Cardiac septum (tissue), 1 donor: ENCODE measurements around the gene CRHR2. TPM values are rescaled to one million over a fixed set of nuclear protein-coding genes. Genes with fewer than 3 reads are reported as not detected.

Experiments used
- DNase-seq: peaks from one replicate; pipeline ENCODE4 v3.0.0-alpha.2; 2020; ENCODE audit warnings: low spot score
- intact Hi-C: fragments of 100-400 bp; cut with DNase I; formaldehyde crosslinking; loops from one replicate; pipeline ENCODE4 v1.14.0; 2022
- total RNA-seq: library from RNA; stranded (reverse); fragmentation: NEBNext Ultra II Directional; extraction: Animal tissue kit (Norgen Biotek cat#: 25700); gene quantifications from one replicate; pipeline ENCODE4 v1.2.1, GENCODE V29; 2021
- donor health status: DM: no; HTN: no; CAD: no.

The CRHR2 gene
- total RNA-seq, 1 donor from 2014 or later: 0.57 TPM

DNA sequence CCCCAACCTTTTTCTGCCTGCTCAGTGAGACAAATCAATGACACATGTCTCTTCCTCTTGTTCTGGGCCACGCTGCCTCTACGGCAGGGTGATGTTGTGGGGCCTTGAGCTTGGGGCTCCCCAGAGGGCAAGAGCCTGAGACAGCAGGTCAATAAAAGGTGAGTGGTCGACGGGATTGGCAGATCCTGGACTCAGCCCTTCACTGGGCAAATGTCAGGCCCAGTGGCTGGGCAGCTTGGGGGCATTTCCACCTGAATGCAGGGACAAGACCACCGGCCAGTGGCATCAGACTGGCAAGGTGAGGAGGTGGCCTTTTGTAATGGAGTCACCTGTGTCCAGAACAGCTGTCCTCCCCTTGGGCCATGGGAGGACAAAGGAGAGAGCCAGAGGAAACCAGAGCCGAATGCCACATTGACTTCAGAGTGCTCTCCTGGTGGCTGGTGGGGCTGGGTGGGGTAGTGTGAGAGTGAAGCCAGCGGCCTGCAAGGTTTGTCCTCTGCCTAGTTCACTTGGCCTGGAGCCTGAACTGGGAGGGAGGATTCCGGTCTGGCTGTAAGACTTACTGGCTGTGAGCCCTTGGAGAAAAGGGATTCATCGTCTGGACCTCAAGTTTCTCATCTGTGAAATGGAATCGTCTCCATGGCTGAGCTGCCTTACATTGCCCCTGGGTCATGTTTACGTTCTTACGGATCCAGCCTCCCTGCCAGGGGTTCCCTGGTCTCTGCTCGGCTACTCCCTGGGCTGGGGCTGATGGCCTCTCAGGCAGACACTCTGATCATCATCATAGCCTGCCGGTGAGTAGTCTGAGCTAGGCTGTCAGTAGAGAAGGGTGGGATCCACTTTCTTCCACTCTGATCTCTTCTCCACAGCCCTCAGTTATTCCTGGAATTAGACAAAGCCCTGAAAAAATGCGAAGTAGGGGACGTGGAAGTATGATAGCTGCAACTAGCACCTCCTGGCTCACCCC lies 25.4 kb upstream of the CRHR2 start:
- no peak for DNase-seq
- intact Hi-C loops: no loop called here

DNA sequence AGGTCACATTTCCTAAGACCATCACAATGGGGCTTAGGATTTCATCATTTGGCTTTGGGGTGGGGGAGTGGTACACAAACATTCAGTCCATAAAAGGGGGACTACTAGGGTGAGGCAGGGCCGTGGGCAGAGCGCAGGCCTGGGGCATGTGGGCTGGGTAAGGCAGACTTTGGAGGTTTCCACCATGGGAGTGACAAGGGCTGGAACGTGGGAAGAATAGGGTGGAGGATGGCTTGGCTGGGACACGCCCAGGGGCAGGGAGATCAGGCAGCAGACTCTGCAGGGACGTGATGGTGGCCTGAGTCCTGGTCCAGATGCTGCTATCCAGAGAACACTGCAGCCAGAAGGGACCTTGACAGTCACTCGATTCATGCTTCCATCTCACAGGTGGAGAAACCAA lies 24.7 kb upstream of the CRHR2 start:
- intact Hi-C loops: no loop called here
- DNase-seq: no peak

- intact Hi-C loops: no loop called here
- DNase-seq: no peak
These were observed 24.1 kb upstream of the CRHR2 start for GRCh38 chr7:30706316-30706715.

DNA sequence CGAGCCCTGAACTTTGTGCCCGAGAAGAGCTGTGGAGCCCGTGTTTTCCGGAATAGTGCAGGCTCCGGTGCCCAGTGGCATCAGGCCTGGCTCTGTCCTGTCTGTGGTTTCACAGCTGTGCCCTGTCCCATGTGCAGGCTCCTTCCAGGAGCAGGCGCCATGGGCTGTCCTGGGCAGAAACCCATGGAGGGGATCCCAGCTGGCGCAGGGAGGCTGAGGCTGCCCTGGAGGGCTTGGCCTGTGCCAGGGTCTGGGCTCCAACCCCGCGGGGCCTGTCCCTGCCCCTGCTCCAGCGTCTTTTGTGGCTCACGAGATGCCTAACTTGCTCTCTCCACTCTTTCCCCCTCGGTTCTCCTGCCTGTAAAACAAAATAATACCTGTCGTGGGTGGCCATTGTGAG lies 23.3 kb upstream of the CRHR2 start:
- DNase-seq: no peak
- intact Hi-C loops: no loop called here

GRCh38 chr7:30705008-30705407 lies 22.8 kb upstream of the CRHR2 start:
- intact Hi-C loops: no loop called here

GRCh38 chr7:30703756-30704155 lies 21.5 kb upstream of the CRHR2 start:
- intact Hi-C loops: no loop called here
- no peak for DNase-seq

More at GRCh38 chr7:30705008-30705407, 22.8 kb upstream of the CRHR2 start:
- DNase-seq: no peak

GRCh38 chr7:30702200-30702599 lies 19.9 kb upstream of the CRHR2 start:
- intact Hi-C loops: no loop called here
- no peak for DNase-seq

- DNase-seq: no peak
- intact Hi-C loops: no loop called here
These were observed 18.7 kb upstream of the CRHR2 start for GRCh38 chr7:30700941-30701340.

GRCh38 chr7:30699706-30700495 lies 17.6 kb upstream of the CRHR2 start:
- intact Hi-C loops: no loop called here
- DNase-seq: no peak

DNA sequence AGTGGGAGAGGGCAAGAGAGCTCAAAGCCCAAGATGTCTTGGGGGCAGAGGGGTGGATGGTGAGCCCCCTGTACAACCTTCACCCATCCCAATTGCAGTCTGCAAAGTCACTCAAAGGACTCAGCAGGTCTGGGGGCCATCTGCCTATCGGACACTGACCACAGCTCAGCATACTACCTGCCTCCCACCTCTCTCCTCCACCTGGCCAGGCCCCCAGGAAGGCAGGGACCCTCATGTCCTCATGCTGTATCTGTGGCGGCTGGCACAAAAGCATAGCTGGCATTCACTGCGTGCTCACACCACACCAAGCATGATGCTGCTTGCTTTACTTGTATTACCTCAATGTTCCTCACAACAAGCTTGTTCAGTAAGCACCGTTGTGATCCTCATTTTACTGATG lies 16.2 kb upstream of the CRHR2 start:
- intact Hi-C loops: no loop called here

DNA sequence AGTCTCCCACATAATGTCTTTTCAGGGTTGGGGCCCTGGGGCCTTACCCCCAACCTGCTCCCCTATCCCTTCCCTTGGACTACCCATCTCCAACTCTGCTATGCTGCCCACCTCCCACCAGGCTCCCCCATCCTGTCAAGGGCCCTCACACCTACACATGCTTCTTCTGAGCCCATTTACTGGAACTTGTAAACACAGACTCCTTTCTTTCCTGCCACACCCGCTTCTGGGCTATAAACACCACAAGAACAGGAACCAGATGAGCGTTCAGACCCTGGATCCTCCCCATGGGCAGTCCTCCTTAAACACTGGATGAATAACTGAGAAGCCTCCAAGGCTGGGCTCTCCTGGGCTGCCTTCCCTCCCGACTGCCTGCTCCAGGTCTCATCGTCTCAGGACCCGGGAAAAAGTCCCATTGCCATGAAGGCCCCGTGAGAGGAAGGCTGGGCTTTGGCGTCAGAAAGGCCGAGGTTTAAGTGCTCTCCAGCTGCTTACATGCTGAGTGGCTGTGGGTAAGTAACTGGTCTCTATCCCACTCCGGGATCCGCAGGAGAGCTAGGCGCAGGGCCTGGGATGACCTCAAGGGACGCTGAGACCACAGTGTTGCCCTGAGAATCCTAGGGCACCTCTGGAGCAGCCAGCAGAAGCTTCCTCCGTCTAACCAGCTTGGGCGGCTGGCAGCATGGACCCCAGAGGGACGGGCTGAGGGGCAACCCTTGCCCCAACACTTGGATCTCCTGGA lies 15.6 kb upstream of the CRHR2 start:
- intact Hi-C loops: no loop called here
- no peak for DNase-seq

More for the DNA sequence above, 16.2 kb upstream of the CRHR2 start:
- DNase-seq: no peak

GRCh38 chr7:30694774-30695721 lies 12.8 kb upstream of the CRHR2 start:
- intact Hi-C loops: no loop called here
- no peak for DNase-seq

- no peak for DNase-seq
- intact Hi-C loops: no loop called here
These were observed 12.0 kb upstream of the CRHR2 start for GRCh38 chr7:30694218-30694745.

DNA sequence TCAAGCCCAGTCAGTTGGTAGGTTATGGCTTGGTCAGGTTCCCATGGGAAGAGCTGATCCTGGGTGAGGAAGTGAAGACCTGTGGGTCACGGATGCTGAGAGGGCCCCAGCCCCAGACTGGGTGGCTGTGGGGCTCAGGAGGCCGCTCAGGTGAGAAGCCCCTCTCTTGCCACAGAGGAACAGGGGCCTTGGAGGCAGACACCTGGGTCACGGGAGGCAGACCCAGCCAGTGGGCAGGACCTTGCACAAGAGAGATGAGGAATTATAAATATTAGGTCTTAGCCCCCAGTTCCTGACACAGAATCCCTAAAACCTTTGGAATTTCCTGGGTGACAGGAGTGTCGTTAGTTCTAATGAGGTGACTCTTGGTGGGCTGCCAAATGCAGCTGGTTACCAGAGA lies 10.6 kb upstream of the CRHR2 start:
- intact Hi-C loops: no loop called here
- DNase-seq: no peak

DNA sequence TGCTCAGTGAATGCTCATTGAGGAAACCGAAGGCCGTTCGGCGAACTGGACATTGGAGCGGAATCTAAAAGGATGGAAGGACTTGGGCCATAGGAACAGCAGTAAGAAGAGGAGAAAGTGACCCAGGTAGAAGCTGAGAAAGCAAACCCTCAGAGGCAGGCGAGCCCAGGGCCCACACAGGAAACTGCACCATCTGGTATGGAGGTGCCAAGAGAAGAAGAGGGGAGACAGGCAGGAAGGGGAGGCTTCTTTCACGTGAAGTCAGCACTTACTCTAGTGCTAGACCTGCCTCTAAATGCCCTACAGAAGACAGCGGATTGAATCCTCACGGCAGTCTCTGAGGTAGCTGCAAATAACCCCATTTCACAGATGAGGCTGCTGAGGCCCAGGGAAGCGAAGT lies 10.2 kb upstream of the CRHR2 start:
- intact Hi-C loops: no loop called here
- DNase-seq: no peak

DNA sequence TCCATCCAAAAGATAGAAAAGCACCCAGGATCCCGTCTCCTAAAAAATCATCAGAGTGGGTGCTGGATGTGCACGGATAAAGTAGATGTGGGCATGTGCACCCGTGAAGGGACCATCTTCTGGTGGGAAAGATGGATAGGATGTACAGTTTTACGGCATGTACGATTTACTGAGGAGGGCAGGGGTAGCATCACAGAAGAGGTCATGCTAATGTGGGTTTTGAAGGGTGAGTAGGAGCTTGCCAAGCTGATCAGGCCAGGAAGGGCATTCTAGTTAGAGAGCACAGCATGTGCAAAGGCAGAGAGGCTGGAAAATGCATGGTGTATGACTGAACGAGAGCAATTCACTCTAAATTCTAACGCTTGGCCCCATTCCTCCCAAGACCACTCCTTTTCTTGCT lies 7.8 kb upstream of the CRHR2 start:
- intact Hi-C loops: no loop called here
- no peak for DNase-seq

GRCh38 chr7:30688718-30689221 lies 6.5 kb upstream of the CRHR2 start:
- intact Hi-C loops: no loop called here
- no peak for DNase-seq

- no peak for DNase-seq
- intact Hi-C loops: no loop called here
These were observed 5.3 kb upstream of the CRHR2 start for GRCh38 chr7:30687604-30688003.

DNA sequence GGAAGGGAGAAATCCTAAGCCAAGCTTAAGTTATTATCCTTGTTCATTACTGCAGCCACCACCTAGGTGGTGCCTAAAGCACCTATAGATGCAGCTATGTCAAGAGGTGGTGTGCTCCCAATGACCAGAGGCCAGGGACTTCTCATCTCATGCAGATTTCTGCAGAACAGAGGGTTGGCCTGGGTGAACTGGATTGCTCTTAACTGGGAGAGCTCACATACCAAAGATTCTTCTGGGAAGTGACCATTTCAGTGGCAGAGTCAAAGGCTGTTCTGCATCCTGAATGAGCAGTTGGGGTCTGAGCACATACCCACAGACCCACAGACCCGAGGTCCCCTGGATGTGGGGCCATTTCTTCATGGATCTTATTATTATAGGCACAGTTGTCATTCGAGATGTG lies 2.1 kb upstream of the CRHR2 start:
- intact Hi-C loops: no loop called here
- no peak for DNase-seq
